HepG2 (cell line): Measurements from ENCODE around the gene FAAP100. TPM values are rescaled to one million over a fixed set of nuclear protein-coding genes. Genes with fewer than 3 reads are reported as not detected.
A peak's percentile ranks its signal among the peaks of the same experiment; 100 is the strongest.

Experiments used
- ATF7 ChIP-seq, 2 experiments: fragments of 450-650 bp in 1 of 2; sonication (generic) in 1 of 2; formaldehyde crosslinking in 1 of 2; IDR thresholded peaks; 2 replicates each; pipeline versions ENCODE4 v1.4.0 to v1.6.1; 2016 to 2020; ENCODE audit warnings: antibody characterized with exemption in 1 of 2, mild to moderate bottlenecking in 1 of 2, missing genetic modification reagents in 1 of 2
- ETV6 ChIP-seq: sonication (generic); formaldehyde crosslinking; conservative IDR thresholded peaks from 2 replicates; pipeline ENCODE4 v1.4.0; 2020; ENCODE audit warnings: missing genetic modification reagents
- HDAC1 ChIP-seq: sonication (generic); formaldehyde crosslinking; IDR thresholded peaks from 2 replicates; pipeline ENCODE4 v1.5.1; 2020; ENCODE audit warnings: mild to moderate bottlenecking, missing genetic modification reagents
- MTA1 ChIP-seq: sonication (generic); formaldehyde crosslinking; IDR thresholded peaks from 2 replicates; pipeline ENCODE4 v1.4.0; 2020; ENCODE audit warnings: missing genetic modification reagents, mild to moderate bottlenecking, borderline replicate concordance
- PREB ChIP-seq: sonication (generic); formaldehyde crosslinking; IDR thresholded peaks from 2 replicates; pipeline ENCODE4 v1.4.0; 2020; ENCODE audit warnings: missing genetic modification reagents
- RFX1 ChIP-seq: fragments of 450-650 bp; IDR thresholded peaks from 2 replicates; pipeline ENCODE4 v1.6.1; 2017
- SALL1 ChIP-seq: sonication (generic); formaldehyde crosslinking; IDR thresholded peaks from 2 replicates; pipeline ENCODE4 v1.8.0; 2022; ENCODE audit warnings: mild to moderate bottlenecking, missing genetic modification reagents
- ZBTB7B ChIP-seq: sonication (generic); formaldehyde crosslinking; IDR thresholded peaks from 2 replicates; pipeline ENCODE4 v1.4.0; 2020; ENCODE audit warnings: missing genetic modification reagents
- ZFP91 ChIP-seq: sonication (generic); formaldehyde crosslinking; IDR thresholded peaks from 2 replicates; pipeline ENCODE4 v1.9.0; 2022; ENCODE audit warnings: missing genetic modification reagents, mild to moderate bottlenecking, borderline replicate concordance
- ZMAT3 ChIP-seq: sonication (generic); formaldehyde crosslinking; conservative IDR thresholded peaks from 2 replicates; pipeline ENCODE4 v1.7.0; 2021; ENCODE audit warnings: missing genetic modification reagents
- ZNF136 ChIP-seq: sonication (generic); formaldehyde crosslinking; IDR thresholded peaks from 2 replicates; pipeline ENCODE4 v1.8.1; 2022; ENCODE audit warnings: low read depth, mild to moderate bottlenecking, moderate library complexity, missing genetic modification reagents
- ZNF501 ChIP-seq: sonication (generic); formaldehyde crosslinking; IDR thresholded peaks from 2 replicates; pipeline ENCODE4 v1.5.1; 2020; ENCODE audit warnings: mild to moderate bottlenecking, moderate library complexity, missing genetic modification reagents
- ZNF782 ChIP-seq: sonication (generic); formaldehyde crosslinking; IDR thresholded peaks from 2 replicates; pipeline ENCODE4 v1.4.0; 2020; ENCODE audit warnings: missing genetic modification reagents, mild to moderate bottlenecking, borderline replicate concordance
- ZXDC ChIP-seq: sonication (generic); formaldehyde crosslinking; IDR thresholded peaks from 2 replicates; pipeline ENCODE4 v1.5.0; 2020; ENCODE audit warnings: mild to moderate bottlenecking, missing genetic modification reagents
- polyA plus RNA-seq, 8 experiments: library from polyadenylated mRNA; depleted of rRNA in 3 of 8; stranded (reverse) in 7 of 8; unstranded in 1 of 8; fragments of >200 nt; fragmentation: Illumina TruSeq in 4 of 8; extraction: Trizol in 4 of 8; gene quantifications; 2 replicates each; pipeline versions ENCODE4 v1.2.1 to v1.2.3, GENCODE V29; 2011 to 2016; ENCODE audit warnings: low read depth in 4 of 8, missing spikeins in 1 of 8, mixed read lengths in 1 of 8; ENCODE audit not compliant: insufficient read depth in 1 of 8
- total RNA-seq, 5 experiments: library from RNA; depleted of rRNA; stranded (reverse); fragments of >200 nt; fragmentation: Illumina TruSeq; extraction: Trizol; gene quantifications; 2 replicates each; pipeline ENCODE4 v1.2.3, GENCODE V29; 2016; ENCODE audit warnings: low read depth in 1 of 5
- TF ChIP-seq, protein P1 (sequence below): sonication (generic); formaldehyde crosslinking; IDR thresholded peaks from 2 replicates; pipeline ENCODE4 v1.4.0; 2020; ENCODE audit warnings: mild to moderate bottlenecking, missing genetic modification reagents
- TF ChIP-seq, protein P2 (sequence below): sonication (generic); formaldehyde crosslinking; IDR thresholded peaks from 2 replicates; pipeline ENCODE4 v1.4.0; 2020; ENCODE audit warnings: missing genetic modification reagents, borderline replicate concordance

Gene FAAP100
- total and polyA plus RNA-seq, 2 of the 13 experiments (the other 11 are each of a cell fraction or from before 2014, with no cell fraction given) = 7.6 to 20.8 TPM

DNA sequence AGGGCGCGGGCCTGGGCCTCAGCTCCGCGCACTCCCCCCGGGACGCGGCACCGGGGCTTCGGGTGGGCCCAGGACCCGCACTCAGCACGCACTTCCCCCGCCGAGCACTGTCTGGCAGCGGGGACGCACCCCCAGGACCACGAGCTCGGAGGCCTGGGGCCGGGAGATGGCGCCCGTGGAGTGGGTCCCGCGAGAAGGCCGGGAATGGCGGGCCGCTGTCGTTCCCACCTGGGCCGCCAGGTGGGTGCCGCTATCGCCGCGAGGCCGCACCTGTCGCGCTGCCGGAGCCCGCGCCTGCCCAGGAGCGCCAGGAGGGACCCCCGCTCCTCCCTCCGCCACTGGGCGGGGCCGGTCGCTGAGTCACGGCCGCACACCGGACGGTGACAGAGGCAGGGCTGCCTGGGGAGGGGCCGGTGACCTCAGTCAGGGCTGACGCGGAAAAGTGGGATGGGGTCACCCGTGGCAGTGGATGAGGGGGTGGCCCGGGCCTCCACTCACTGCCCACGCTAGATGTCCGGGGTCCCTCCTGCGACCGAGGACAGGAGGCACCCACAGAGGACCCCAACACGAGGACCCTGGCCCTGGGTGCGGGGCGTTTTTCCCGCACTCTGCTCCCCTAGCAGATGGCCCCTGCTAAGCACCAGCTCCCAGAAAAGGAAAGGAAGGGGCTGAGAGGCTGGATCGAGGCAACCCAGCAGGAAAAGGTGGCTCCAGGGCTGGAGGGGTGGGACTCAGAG, 32.7 kb downstream of the FAAP100 start (continued):
- TF ChIP-seq PREB (CRISPR knock-in tag) (no peak), ZMAT3 (CRISPR knock-in tag) (no peak; the same call in 1 of the 2 replicates), ETV6 (0 out of 2 replicates have a peak, but pooled peaks have one; percentile 12), MTA1 (CRISPR knock-in tag) (peak; percentile 58; the same call in 1 of the 2 replicates), HDAC1 (CRISPR knock-in tag) (peak; percentile 75), ZFP91 (CRISPR knock-in tag) (peak; percentile 24; the same call in 1 of the 2 replicates), ZNF782 (CRISPR knock-in tag) (peak; percentile 74), ZBTB7B (peak; percentile 62; the same call in 1 of the 2 replicates), SALL1 (CRISPR knock-in tag) (peak; percentile 60), ZXDC (CRISPR knock-in tag) (no peak; the same call in 1 of the 2 replicates), RFX1 (no peak), ZNF136 (no peak), ATF7 (IDR thresholded peaks at IDR 0.05) (no peak), ATF7 (CRISPR knock-in tag; IDR thresholded peaks at IDR 0.05) (no peak), ZNF501 (CRISPR knock-in tag) (peak; percentile 87)
- TF ChIP-seq, protein P1, sequence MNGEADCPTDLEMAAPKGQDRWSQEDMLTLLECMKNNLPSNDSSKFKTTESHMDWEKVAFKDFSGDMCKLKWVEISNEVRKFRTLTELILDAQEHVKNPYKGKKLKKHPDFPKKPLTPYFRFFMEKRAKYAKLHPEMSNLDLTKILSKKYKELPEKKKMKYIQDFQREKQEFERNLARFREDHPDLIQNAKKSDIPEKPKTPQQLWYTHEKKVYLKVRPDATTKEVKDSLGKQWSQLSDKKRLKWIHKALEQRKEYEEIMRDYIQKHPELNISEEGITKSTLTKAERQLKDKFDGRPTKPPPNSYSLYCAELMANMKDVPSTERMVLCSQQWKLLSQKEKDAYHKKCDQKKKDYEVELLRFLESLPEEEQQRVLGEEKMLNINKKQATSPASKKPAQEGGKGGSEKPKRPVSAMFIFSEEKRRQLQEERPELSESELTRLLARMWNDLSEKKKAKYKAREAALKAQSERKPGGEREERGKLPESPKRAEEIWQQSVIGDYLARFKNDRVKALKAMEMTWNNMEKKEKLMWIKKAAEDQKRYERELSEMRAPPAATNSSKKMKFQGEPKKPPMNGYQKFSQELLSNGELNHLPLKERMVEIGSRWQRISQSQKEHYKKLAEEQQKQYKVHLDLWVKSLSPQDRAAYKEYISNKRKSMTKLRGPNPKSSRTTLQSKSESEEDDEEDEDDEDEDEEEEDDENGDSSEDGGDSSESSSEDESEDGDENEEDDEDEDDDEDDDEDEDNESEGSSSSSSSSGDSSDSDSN (CRISPR knock-in tag) = peak; percentile 51
- TF ChIP-seq, protein P2, sequence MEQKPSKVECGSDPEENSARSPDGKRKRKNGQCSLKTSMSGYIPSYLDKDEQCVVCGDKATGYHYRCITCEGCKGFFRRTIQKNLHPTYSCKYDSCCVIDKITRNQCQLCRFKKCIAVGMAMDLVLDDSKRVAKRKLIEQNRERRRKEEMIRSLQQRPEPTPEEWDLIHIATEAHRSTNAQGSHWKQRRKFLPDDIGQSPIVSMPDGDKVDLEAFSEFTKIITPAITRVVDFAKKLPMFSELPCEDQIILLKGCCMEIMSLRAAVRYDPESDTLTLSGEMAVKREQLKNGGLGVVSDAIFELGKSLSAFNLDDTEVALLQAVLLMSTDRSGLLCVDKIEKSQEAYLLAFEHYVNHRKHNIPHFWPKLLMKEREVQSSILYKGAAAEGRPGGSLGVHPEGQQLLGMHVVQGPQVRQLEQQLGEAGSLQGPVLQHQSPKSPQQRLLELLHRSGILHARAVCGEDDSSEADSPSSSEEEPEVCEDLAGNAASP (CRISPR knock-in tag) = 0 out of 2 replicates have a peak, but pooled peaks have one; percentile 4
